Parathyroid adenoma (tissue), 2 donors: Measurements from ENCODE around the gene STT3B.

Source experiments
- H2AFZ ChIP-seq: fragments of 300-600 bp; sonication (generic); one replicate; pipeline ENCODE4 v1.7.0; 2017; ENCODE audit warnings: antibody characterized with exemption, mild to moderate bottlenecking
- H3K27ac ChIP-seq: fragments of 300-600 bp; sonication (generic); one replicate; pipeline ENCODE4 v1.7.0; 2017
- H3K27me3 ChIP-seq: fragments of 300-600 bp; sonication (generic); one replicate; pipeline ENCODE4 v1.7.0; 2017; ENCODE audit warnings: low read length; ENCODE audit not compliant: control insufficient read depth, insufficient read depth
- H3K36me3 ChIP-seq: fragments of 300-600 bp; sonication (generic); one replicate; pipeline ENCODE4 v1.7.0; 2017; ENCODE audit warnings: low read length; ENCODE audit not compliant: control insufficient read depth, insufficient read depth
- H3K4me1 ChIP-seq: fragments of 300-600 bp; sonication (generic); one replicate; pipeline ENCODE4 v1.7.0; 2017; ENCODE audit warnings: control low read depth
- H3K4me2 ChIP-seq: fragments of 300-600 bp; sonication (generic); one replicate; pipeline ENCODE4 v1.7.0; 2017; ENCODE audit warnings: low read length
- H3K4me3 ChIP-seq: fragments of 300-600 bp; sonication (generic); one replicate; pipeline ENCODE4 v1.7.0; 2017; ENCODE audit warnings: low read depth, low read length
- H3K79me2 ChIP-seq: fragments of 300-600 bp; sonication (generic); one replicate; pipeline ENCODE4 v1.7.0; 2017; ENCODE audit warnings: control low read depth
- H3K9ac ChIP-seq: fragments of 300-600 bp; sonication (generic); one replicate; pipeline ENCODE4 v1.7.0; 2017; ENCODE audit warnings: mild to moderate bottlenecking
- H3K9me3 ChIP-seq: fragments of 300-600 bp; sonication (generic); one replicate; pipeline ENCODE4 v1.7.0; 2017; ENCODE audit warnings: low read length; ENCODE audit not compliant: control insufficient read depth
- TF ChIP-seq, protein P1 (sequence below): fragments of 300-600 bp; sonication (generic); IDR thresholded peaks from one replicate; pipeline ENCODE4 v1.7.0; 2017; ENCODE audit warnings: antibody characterized with exemption, mild to moderate bottlenecking
- donor health status: primary hyperparathyroidism.

Gene STT3B

GRCh38 chr3:31531452-31531991 is 1.2 kb upstream of the STT3B start:
- peak overlapping the region; percentile 98 for H3K4me2 ChIP-seq
- H3K9me3 ChIP-seq = no peaks in the 10 kb centered on the region
- H3K36me3 ChIP-seq = no peaks in the 10 kb centered on the region
- no peaks in the 10 kb centered on the region for H3K27me3 ChIP-seq
- peaks cover 5% of the 10 kb centered on the region for H3K4me1 ChIP-seq
- H3K79me2 ChIP-seq = peaks cover 24% of the 10 kb centered on the region
- TF ChIP-seq, protein P1, sequence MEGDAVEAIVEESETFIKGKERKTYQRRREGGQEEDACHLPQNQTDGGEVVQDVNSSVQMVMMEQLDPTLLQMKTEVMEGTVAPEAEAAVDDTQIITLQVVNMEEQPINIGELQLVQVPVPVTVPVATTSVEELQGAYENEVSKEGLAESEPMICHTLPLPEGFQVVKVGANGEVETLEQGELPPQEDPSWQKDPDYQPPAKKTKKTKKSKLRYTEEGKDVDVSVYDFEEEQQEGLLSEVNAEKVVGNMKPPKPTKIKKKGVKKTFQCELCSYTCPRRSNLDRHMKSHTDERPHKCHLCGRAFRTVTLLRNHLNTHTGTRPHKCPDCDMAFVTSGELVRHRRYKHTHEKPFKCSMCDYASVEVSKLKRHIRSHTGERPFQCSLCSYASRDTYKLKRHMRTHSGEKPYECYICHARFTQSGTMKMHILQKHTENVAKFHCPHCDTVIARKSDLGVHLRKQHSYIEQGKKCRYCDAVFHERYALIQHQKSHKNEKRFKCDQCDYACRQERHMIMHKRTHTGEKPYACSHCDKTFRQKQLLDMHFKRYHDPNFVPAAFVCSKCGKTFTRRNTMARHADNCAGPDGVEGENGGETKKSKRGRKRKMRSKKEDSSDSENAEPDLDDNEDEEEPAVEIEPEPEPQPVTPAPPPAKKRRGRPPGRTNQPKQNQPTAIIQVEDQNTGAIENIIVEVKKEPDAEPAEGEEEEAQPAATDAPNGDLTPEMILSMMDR = peak; percentile 9
- H3K9ac ChIP-seq = no peak overlapping the region
- H3K27ac ChIP-seq = peak overlapping the region; percentile 96
- peak overlapping the region; percentile 89 for H3K4me3 ChIP-seq
- peak overlapping the region; percentile 79 for H2AFZ ChIP-seq

GRCh38 chr3:31531992-31532586 is 636 bp upstream of the STT3B start:
- Histone ChIP-seq H3K79me2 (peaks cover 24% of the 10 kb centered on the region), H3K27me3 (no peaks in the 10 kb centered on the region), H3K27ac (peak overlapping the region; percentile 96), H3K9ac (no peak overlapping the region), H3K4me3 (peak overlapping the region; percentile 89), H3K9me3 (no peaks in the 10 kb centered on the region), H3K36me3 (no peaks in the 10 kb centered on the region), H2AFZ (peak overlapping the region; percentile 79), H3K4me2 (peak overlapping the region; percentile 98), H3K4me1 (peaks cover 5% of the 10 kb centered on the region)
- TF ChIP-seq, protein P1 = peak; percentile 2

- Histone ChIP-seq H3K79me2 (peaks cover 28% of the 10 kb centered on the region), H2AFZ (peak overlapping the region; percentile 70), H3K4me1 (peaks cover 5% of the 10 kb centered on the region), H3K27me3 (no peaks in the 10 kb centered on the region), H3K9me3 (no peaks in the 10 kb centered on the region), H3K36me3 (no peaks in the 10 kb centered on the region), H3K27ac (peak overlapping the region; percentile 96), H3K9ac (peak overlapping the region; percentile 15), H3K4me2 (peak overlapping the region; percentile 74), H3K4me3 (peak overlapping the region; percentile 89)
- TF ChIP-seq, protein P1 = peak; percentile 28
Observed at GRCh38 chr3:31533169-31534064, 692 bp downstream of the STT3B start.

- Histone ChIP-seq H3K27ac (peak overlapping the region; percentile 96), H3K4me1 (peaks cover 5% of the 10 kb centered on the region)
Observed at GRCh38 chr3:31534065-31534425, 1.3 kb downstream of the STT3B start.

More at GRCh38 chr3:31534065-31534425, 1.3 kb downstream of the STT3B start:
- Histone ChIP-seq H3K79me2 (peaks cover 32% of the 10 kb centered on the region), H3K9ac (no peak overlapping the region), H3K9me3 (no peaks in the 10 kb centered on the region), H3K36me3 (no peaks in the 10 kb centered on the region), H3K4me3 (peak overlapping the region; percentile 89), H2AFZ (peak overlapping the region; percentile 70), H3K4me2 (peak overlapping the region; percentile 74), H3K27me3 (no peaks in the 10 kb centered on the region)
- TF ChIP-seq, protein P1 = no peak
